Suprapubic skin (tissue), 4 donors: ENCODE results near the gene HACD1. TPM values are rescaled to one million over a fixed set of nuclear protein-coding genes. Genes with fewer than 3 reads are reported as not detected.

Source experiments
- DNase-seq, 2 donors: peaks; one replicate each; pipeline ENCODE4 v3.0.0-alpha.2; 2019; ENCODE audit warnings: low spot score in 2 of 2
- H3K27ac ChIP-seq: fragments of 200-600 bp; sonication (generic); one replicate; pipeline ENCODE4 v1.5.1; 2019
- H3K27me3 ChIP-seq: fragments of 200-600 bp; sonication (generic); one replicate; pipeline ENCODE4 v1.5.1; 2019
- H3K36me3 ChIP-seq: fragments of 200-600 bp; sonication (generic); one replicate; pipeline ENCODE4 v1.5.1; 2019
- H3K4me1 ChIP-seq: fragments of 200-600 bp; sonication (generic); one replicate; pipeline ENCODE4 v1.5.1; 2019
- H3K4me3 ChIP-seq: fragments of 200-600 bp; sonication (generic); one replicate; pipeline ENCODE4 v1.5.1; 2019; ENCODE audit warnings: mild to moderate bottlenecking
- H3K9me3 ChIP-seq: fragments of 200-600 bp; sonication (generic); one replicate; pipeline ENCODE4 v1.5.1; 2019
- CTCF ChIP-seq, 2 donors: fragments of 200-600 bp in 1 of 2; fragments of 450-650 bp in 1 of 2; sonication (generic) in 1 of 2; IDR thresholded peaks; one replicate each; pipeline ENCODE4 v1.5.1; 2016 to 2019; ENCODE audit warnings: antibody characterized with exemption in 2 of 2, mild to moderate bottlenecking in 1 of 2, moderate library complexity in 1 of 2
- EP300 ChIP-seq: sonication (generic); formaldehyde crosslinking; IDR thresholded peaks from one replicate; pipeline ENCODE4 v1.6.1; 2017; ENCODE audit warnings: antibody characterized with exemption
- POLR2A ChIP-seq, 2 donors: fragments of 450-650 bp; IDR thresholded peaks; one replicate each; pipeline ENCODE4 v1.6.1; 2017; ENCODE audit warnings: antibody characterized with exemption in 2 of 2, mild to moderate bottlenecking in 2 of 2, moderate library complexity in 2 of 2
- POLR2AphosphoS5 ChIP-seq, 3 donors: sonication (generic); formaldehyde crosslinking; IDR thresholded peaks; one replicate each; pipeline ENCODE4 v1.6.1; 2017; ENCODE audit warnings: antibody characterized with exemption in 3 of 3
- WGBS: methylation state at CpG from one replicate; pipeline ENCODE4 v1.1.5; 2018; 5-methylcytosine and 5-hydroxymethylcytosine counted together
- total RNA-seq, 4 donors: library from RNA; depleted of rRNA; stranded (reverse); fragments of >200 nt; gene quantifications; one replicate each; pipeline ENCODE4 v1.1.0, GENCODE V29; 2016

HACD1 gene
- total RNA-seq, 4 donors from 2014 or later = 0.53 to 11.5 (median 3.7) TPM

- Histone ChIP-seq H3K9me3 (no peaks in the 10 kb centered on the region), H3K36me3 (no peaks in the 10 kb centered on the region), H3K4me1 (peaks cover 12% of the 10 kb centered on the region), H3K27me3 (no peaks in the 10 kb centered on the region), H3K4me3 (peak overlapping the region; percentile 59), H3K27ac (peak overlapping the region; percentile 17)
- peak; percentile 79 to 84 for DNase-seq
- TF ChIP-seq POLR2AphosphoS5 (IDR thresholded peaks at IDR 0.05) = no peak
- TF ChIP-seq EP300 = no peak
- no peak for TF ChIP-seq CTCF (IDR thresholded peaks at IDR 0.05)
- no peak for TF ChIP-seq POLR2A (IDR thresholded peaks at IDR 0.05)
- WGBS = 8% methylated on average over 23 of the region's 48 CpGs
Measured at GRCh38 chr10:17616403-17617030, 657 bp downstream of the HACD1 start.

- H3K36me3 ChIP-seq = no peaks in the 10 kb centered on the region
- H3K27me3 ChIP-seq = no peaks in the 10 kb centered on the region
- H3K4me3 ChIP-seq = no peak overlapping the region
- no peaks in the 10 kb centered on the region for H3K4me1 ChIP-seq
- no peaks in the 10 kb centered on the region for H3K9me3 ChIP-seq
- 86% methylated on average over 13 of the region's 13 CpGs for WGBS
- no peak for DNase-seq
- TF ChIP-seq EP300 (no peak), CTCF (IDR thresholded peaks at IDR 0.05) (no peak), POLR2A (IDR thresholded peaks at IDR 0.05) (no peak), POLR2AphosphoS5 (IDR thresholded peaks at IDR 0.05) (no peak)
- no peak overlapping the region for H3K27ac ChIP-seq
Measured at GRCh38 chr10:17609523-17610079, 7.6 kb downstream of the HACD1 start.

- no peaks in the 10 kb centered on the region for H3K36me3 ChIP-seq
- no peak for DNase-seq
- no peak overlapping the region for H3K4me3 ChIP-seq
- H3K27me3 ChIP-seq = no peaks in the 10 kb centered on the region
- 56% methylated on average over 9 of the region's 9 CpGs for WGBS
- TF ChIP-seq EP300 = no peak
- TF ChIP-seq CTCF (IDR thresholded peaks at IDR 0.05) = peak; percentile 76
- no peak overlapping the region for H3K27ac ChIP-seq
- H3K4me1 ChIP-seq = no peaks in the 10 kb centered on the region
- no peaks in the 10 kb centered on the region for H3K9me3 ChIP-seq
Measured at GRCh38 chr10:17607603-17608332, 9.4 kb downstream of the HACD1 start.

- Histone ChIP-seq H3K9me3 (no peaks in the 10 kb centered on the region), H3K4me3 (no peak overlapping the region), H3K36me3 (no peaks in the 10 kb centered on the region), H3K27me3 (no peaks in the 10 kb centered on the region), H3K27ac (no peak overlapping the region), H3K4me1 (no peaks in the 10 kb centered on the region)
- 63% methylated on average over 2 of the region's 2 CpGs for WGBS
- DNase-seq = no peak
- TF ChIP-seq EP300 (no peak), POLR2A (IDR thresholded peaks at IDR 0.05) (no peak), POLR2AphosphoS5 (IDR thresholded peaks at IDR 0.05) (no peak), CTCF (IDR thresholded peaks at IDR 0.05) (no peak)
Measured at GRCh38 chr10:17607060-17607459, 10.1 kb downstream of the HACD1 start.

GRCh38 chr10:17606547-17607040, 10.6 kb downstream of the HACD1 start:
- no peaks in the 10 kb centered on the region for H3K4me1 ChIP-seq
- no peak overlapping the region for H3K4me3 ChIP-seq
- DNase-seq = no peak
- no peak overlapping the region for H3K27ac ChIP-seq
- H3K27me3 ChIP-seq = no peaks in the 10 kb centered on the region
- H3K9me3 ChIP-seq = no peaks in the 10 kb centered on the region
- H3K36me3 ChIP-seq = no peaks in the 10 kb centered on the region
- TF ChIP-seq EP300 = no peak
- WGBS = 61% methylated on average over 3 of the region's 3 CpGs
